ENCODE measurements around the gene ODAM.
"Not testable (repeated sequence)": the region's sequence is repeated elsewhere in the genome, so short reads cannot be mapped to it uniquely, and the experiment has no call there.

Gene ODAM

GRCh38 chr4:70225824-70226223, 30.3 kb downstream of the ODAM start, which contains the start of gene FDCSP:
TSS of gene FDCSP (plus strand) at chr4:70226124. CDS start at chr4:70231195, 5,071 bp downstream.
- no peak for DNase-seq

DNA sequence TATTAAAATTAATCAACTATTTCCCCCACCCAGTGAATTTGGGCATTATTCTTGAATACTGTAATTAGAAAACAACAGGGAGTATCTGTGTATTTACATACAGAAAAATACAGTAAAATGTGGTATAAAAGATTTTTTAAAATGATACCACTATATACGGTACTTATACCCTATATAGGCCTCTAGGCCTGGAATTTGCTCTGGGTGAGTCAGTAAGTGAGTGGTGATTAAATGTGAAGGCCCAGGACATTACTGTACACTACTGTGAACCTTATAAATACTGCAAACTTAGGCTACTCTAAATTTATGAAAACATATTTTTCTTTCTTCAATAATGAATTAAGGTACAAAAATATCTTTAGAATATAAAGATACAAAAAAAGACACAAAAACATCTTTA, 40.6 kb downstream of the ODAM start:
- DNase-seq: no peak

DNA sequence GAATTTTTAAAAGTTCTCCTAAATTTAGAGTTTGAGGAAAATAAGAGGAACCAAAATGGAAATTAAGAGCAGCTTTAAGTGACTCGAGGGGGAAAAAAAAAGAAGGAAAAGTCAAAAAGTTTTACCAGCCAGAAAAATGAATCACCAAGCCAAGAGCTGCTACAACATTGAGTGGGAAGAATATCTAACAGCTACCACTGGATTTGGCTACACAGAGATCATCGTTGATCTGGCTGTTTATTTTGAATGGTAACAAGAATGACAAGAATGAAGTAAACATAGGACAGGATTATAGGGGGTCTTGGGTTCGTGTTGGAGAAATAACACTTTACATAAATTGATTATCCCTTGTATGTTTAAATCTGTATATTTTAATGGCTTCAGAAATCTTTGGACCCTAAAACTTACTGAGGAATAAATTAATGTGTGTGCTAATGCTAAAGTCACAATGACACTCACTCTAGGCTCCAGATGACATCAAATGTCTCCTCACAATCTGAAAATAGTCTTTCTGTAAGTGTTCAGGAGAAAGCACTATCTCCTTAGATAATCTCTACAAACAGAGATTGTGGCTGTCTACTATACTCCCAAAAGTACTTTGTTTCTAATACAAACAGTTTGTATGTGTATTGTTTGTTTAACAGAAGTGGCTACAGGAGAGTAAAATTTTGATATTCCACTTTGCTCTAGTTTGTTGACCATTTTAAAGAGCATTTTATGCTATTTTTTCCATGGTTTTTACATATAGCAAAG, 43.8 kb downstream of the ODAM start:
- DNase-seq: no peak

- DNase-seq: no peak
These were observed 44.5 kb downstream of the ODAM start for GRCh38 chr4:70239884-70240591.

DNA sequence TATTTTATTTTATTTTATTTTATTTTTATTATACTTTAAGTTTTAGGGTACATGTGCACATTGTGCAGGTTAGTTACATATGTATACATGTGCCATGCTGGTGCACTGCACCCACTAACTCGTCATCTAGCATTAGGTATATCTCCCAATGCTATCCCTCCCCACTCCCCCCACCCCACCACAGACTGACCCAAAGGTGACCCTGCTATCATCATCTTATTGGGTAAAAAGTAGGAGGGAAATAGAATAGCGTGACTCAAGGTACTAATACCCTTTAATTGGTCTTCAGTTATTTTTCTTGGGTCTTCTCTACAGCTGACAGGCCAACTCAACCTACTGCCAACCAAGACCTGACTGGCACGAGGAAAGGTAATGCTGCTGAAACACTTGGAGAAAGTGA, 46.8 kb downstream of the ODAM start, which contains the start of gene CSN3:
Gene CSN3, plus strand, starts transcription at position 301 of the 400 bp plus-strand sequence. CDS start 2,223 bp downstream, outside the sequence.
- DNase-seq: not testable (repeated sequence)

GRCh38 chr4:70243091-70243490, 47.6 kb downstream of the ODAM start:
- DNase-seq: no peak

DNA sequence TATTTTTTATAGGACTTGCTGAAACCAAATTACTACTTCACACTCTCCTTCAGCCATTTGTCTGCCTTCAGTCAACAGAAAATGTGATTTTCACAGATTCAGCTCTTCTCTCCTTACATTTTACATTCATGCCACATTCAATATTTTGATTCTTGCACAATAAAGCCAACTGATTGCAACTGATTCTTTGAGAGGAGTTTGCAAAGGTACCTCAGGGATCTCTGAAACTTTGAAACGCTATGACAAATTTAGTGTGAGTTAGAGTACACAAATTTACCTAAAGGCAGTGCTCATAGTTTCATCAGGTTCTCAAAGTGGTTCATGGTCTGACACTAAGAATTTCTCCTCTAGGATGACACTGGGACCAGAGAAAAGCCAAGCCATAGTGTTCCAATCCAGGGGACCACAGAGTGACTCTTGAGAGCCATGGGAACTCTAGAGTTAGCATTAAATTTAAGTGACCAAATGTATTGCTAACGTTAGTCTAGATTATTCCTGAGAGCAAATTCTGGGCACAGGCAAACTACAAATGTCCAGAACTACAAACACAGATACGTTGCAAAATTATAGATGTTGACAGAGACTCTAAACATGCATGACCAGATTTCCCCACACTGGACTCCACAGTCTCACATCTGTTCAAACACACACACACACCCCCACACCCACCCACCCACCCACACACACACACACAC, 55.9 kb downstream of the ODAM start:
- no peak for DNase-seq

DNA sequence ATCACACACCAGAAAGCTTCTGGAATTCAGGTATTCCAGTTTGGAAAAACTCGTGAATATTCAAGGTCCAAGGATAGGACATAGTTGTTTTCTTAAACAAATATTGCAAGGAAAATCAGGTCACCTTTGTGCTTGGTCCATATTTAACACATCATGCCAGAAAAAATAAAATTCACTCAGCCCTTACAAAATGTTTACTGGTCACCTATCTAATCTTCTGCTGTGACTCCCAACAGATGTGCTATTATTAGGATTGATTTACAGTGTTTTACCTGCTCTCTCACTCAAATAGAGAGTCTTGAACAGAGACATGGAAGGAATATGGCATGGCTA, 56.4 kb downstream of the ODAM start:
- no peak for DNase-seq

All from suppressor macrophage treated with lipopolysaccharide for 1 hour (primary cell).